GM18909 (cell line): ENCODE measurements around the gene GUCY2D.
A peak's percentile ranks its signal among the peaks of the same experiment; 100 is the strongest.
"Not testable (repeated sequence)": the region's sequence is repeated elsewhere in the genome, so short reads cannot be mapped to it uniquely, and the experiment has no call there.

ENCODE experiments used
- ATAC-seq: cut with Tn5 transposase; IDR thresholded peaks from one replicate; pipeline ENCODE4 v1.9.1; 2021; ENCODE audit warnings: mild to moderate bottlenecking; ENCODE audit not compliant: unreplicated experiment, poor library complexity

The GUCY2D gene

DNA sequence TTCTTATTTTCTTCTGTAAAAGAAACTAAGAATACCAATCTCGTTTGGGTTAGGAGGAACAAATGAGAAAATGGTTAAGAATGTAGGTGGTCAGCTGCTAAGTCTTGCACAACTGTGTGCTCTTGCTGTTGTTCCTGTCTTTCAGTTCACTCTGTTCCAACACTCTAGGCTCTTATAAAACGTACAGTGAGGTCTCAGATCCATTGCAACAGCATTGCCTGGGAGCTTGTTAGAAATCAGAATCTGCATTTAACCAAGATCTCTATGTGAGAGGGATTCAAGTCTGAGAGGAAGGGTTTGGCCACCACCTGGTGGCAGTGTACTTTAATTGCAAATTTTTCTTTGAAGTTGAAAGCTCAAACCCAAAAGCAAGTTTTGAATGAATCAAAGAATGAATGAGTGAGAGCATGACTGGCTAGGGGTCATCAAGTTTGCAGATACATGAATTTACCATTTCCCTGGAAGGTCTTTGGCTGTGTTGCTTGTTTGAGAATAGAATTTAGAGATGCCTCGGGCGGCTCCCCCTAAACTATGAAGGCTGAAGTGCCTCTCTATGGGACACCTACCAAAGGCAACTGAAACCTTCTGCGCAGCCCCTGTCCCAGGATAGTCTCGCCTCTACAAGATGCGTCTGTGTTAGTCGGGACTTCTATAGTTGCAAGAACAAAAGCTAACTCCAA lies 39.0 kb downstream of the GUCY2D start:
- no peak for ATAC-seq

DNA sequence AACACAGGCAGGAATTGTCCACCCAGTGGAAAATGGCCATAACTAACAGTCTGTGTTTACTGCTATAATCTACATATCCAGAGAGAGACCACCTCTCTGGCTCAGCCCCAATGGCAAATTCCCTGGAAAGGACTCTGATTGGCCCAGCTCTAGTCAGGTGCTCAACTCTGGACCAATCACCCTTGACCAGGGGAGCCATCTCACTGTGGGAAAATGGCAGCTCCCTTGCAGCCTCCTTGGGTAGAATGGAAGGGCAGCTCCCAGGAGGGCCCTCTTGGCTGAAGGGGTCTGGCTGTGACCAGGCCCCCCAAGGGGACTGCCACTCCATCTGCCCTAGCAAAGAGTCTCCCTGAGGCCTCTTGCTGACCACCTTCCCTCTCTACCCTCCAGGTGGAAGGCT lies 39.6 kb downstream of the GUCY2D start:
- ATAC-seq = no peak

DNA sequence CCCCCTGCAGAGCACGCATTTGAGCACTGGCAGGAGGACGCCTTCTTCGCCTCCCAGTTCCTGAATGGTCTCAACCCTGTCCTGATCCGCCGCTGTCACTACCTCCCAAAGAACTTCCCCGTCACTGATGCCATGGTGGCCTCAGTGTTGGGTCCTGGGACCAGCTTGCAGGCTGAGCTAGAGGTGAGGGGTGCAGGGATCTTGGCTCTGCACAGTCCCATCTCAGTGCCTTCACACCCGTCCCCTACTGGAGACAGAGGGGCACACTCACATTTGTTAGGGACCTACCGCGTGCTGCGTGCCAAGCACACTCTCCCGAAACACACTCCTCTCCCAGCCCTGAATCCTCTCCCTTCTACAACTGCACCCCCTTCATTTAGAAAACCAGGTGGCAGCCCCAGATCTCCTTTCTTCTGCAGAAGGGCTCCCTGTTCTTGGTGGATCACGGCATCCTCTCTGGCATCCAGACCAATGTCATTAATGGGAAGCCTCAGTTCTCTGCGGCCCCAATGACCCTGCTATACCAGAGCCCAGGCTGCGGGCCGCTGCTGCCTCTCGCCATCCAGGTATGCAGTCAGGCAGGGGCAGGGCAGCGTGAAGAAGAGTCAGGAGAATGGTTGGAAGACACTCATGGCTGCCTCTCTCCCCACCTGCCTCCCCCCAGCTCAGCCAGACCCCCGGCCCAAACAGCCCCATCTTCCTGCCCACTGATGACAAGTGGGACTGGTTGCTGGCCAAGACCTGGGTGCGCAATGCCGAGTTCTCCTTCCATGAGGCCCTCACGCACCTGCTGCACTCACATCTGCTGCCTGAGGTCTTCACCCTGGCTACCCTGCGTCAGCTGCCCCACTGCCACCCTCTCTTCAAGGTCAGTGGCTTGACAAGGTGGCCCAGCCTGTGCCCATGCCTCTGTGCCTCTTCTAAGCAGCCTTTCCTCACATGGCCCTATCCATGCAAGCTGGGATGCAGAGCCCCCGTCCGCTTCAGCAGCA lies 42.7 kb downstream of the GUCY2D start:
- no peak for ATAC-seq

DNA sequence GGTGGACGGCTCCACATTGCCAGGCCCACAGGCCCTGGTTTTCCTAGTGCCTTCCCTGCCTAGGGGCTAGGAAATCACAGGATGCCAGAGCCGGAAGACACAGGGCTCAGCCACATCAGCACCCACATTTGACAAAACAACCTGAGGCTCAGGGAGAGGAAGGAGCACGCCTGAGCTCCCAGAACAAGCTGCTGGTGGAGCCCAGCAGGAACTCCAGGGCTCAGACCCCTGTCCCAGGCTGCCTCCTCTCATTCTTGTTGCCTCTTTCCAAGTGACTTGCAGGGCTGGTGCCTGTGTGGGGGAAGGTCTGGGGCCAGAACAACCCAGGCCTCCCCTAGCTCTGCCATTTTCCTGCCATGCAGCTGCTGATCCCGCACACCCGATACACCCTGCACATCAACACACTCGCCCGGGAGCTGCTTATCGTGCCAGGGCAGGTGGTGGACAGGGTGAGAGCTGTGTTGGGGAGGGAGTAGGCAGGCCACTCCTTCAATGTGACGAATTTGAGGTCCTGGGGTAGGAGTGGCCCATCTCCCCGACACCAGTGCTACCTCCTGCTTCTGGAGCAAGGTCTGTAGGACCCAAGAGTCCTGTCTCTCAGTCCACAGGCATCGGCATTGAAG lies 44.0 kb downstream of the GUCY2D start:
- ATAC-seq = no peak

DNA sequence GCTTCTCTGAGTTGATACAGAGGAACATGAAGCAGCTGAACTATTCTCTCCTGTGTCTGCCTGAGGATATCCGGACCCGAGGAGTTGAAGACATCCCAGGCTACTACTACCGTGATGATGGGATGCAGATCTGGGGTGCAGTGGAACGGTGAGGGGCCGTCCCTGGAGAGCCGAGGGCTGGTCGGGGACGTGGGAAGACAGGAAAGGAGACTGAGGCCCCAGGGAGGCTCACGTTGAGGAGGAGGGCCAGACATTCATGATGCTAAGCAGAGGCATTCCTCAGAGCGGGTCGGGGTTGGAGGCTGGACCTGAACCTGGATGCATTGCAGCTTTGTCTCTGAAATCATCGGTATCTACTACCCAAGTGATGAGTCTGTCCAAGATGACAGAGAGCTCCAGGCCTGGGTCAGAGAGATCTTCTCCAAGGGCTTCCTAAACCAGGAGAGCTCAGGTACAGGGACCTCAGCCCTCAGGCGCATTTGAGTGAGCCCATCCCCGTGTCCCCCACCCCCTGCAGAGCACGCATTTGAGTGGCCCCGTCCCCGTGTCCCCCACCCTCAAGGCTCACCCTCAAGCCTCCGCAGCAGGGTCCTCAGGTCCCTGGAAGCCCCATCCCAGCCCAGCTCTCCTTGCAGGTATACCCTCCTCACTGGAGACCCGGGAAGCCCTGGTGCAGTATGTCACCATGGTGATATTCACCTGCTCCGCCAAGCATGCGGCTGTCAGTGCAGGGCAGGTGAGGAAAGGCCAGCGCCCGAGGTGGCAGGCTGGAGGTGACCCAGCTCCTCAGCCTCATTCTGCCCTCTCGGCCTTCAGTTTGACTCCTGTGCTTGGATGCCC lies 44.7 kb downstream of the GUCY2D start:
- ATAC-seq = no peak

DNA sequence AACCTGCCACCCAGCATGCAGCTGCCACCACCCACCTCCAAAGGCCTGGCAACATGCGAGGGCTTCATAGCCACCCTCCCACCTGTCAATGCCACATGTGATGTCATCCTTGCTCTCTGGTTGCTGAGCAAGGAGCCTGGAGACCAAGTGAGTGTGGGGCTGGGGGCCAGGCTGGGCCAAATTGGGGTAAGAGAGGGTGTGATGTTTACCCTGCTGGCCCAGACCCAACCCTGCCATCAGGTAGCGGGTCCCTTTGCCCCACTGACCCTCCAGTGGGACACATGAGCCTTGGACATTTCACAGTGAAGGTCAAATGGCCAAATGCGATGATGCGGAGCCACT lies 45.3 kb downstream of the GUCY2D start:
- no peak for ATAC-seq

DNA sequence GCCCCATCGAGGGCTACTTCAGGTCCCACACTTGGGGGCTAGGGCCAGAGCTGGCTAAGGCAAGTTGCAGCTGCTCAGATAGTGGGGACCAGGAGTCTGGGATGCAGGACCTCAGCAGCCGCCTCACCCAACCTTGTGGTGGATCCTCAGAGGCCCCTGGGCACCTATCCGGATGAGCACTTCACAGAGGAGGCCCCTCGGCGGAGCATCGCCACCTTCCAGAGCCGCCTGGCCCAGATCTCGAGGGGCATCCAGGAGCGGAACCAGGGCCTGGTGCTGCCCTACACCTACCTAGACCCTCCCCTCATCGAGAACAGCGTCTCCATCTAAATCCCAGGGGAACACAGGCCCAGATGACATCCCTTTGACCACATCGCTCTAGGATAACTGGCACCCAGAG lies 45.8 kb downstream of the GUCY2D start:
- ATAC-seq = no peak

DNA sequence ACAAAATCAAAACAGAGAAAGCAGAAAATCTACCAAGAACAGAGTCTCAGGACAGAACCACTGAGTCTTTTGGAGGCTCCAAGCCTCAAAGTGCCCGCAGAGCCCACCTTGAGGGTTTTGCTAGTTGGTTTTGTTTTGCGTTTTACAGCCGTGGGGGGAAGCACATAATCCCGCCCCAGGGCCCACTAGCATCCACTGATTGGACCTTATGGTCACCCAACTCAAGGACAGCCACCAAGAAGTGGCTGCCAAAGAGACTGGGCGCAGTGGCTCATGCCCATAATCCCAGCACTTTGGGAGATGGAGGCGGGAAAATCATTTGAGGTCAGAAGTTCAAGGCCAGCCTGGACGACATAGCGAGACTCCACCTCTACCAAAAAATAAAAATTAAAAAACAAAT lies 46.3 kb downstream of the GUCY2D start:
- no peak for ATAC-seq

DNA sequence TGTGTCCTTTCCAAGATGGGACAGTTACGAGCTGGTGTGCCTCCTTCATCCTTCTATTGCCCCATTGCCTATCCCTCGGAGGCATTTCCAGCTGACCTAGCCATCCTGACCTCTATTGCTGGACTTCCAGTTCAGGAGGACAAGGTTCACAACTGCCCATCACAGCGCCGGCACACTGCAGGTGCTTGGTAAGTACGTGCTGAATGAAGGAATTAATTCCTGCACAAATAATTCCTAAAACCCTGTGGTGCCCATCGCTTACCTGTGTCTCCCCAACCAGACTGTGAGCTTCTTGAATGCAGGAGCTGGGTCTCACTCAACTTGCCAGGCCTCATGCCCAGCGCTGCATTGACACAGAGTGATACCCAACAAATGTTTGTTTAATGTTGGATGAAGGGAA lies 49.4 kb downstream of the GUCY2D start:
- no peak for ATAC-seq

DNA sequence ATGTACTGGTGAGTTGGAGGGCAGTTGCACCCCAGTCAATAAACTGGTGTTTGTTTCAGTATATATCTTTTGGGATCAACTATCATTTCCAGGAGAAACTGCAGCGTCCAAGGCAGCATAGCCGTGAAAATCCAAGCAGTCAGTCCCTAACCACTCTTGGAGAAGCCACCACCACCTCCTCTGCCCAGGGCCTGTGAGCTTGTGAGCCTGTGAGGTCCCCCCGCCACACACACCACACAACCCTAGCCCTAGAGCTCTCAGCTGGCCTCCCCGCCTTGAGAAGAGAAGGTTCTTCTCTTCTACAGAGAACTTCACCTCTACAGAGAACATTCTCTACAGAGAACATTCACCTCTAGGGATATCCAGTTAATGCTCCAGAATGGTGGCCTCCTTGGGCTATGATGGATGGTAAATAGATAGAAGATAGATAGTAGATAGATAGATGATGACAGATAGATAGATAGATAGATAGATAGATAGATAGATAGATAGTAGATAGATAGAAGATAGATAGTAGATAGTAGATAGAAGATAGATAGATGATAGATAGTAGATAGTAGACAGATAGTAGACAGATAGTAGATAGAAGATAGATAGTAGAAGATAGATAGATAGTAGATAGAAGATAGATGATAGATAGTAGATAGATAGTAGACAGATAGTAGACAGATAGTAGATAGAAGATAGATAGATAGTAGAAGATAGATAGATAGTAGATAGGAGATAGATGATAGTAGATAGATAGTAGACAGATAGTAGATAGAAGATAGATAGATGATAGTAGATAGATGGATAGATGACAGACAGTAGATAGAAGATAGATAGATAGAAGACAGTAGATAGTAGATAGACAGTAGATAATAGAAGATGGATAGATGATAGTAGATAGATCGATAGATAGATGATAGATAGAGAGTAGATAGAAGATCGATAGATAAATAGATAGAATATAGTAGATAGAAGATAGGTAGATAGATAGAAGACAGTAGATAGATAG lies 50.1 kb downstream of the GUCY2D start:
- no peak for ATAC-seq

DNA sequence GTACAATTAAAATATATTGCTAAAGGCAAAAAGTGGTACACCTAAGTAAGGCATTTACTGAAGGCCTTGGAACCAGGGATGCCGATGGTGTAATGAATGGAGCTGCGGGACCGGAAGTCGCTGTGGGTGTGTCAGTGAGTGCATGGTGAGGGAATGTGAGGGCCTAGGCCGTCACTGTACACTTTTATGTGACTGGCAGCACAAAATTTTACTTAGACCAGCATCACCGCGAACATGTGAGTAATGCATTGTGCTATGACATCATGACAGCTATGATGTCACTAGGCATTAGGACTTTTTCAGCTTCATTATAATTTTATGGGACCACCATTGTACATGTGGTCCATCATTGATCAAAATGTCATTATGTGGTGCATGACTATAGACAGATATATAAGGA lies 51.2 kb downstream of the GUCY2D start:
- ATAC-seq = no peak

DNA sequence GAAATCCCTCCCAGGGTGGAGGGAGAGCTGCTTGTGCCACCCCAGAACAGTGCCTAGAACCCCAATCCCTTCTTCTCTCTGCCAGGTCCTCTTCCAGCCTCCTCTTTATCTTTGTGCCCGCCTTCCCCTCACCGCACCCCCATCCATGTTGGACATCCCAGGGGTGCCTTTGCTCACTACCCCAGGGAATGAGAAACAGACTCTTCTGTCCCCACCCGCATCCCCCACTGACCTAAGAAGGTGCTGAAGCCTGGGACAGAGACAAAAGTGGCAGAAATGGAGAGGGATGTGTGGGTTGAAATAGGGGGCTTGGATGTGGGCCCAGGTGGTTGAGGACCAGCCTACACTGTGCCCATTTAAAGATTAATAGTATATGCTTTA lies 53.4 kb downstream of the GUCY2D start:
- no peak for ATAC-seq

DNA sequence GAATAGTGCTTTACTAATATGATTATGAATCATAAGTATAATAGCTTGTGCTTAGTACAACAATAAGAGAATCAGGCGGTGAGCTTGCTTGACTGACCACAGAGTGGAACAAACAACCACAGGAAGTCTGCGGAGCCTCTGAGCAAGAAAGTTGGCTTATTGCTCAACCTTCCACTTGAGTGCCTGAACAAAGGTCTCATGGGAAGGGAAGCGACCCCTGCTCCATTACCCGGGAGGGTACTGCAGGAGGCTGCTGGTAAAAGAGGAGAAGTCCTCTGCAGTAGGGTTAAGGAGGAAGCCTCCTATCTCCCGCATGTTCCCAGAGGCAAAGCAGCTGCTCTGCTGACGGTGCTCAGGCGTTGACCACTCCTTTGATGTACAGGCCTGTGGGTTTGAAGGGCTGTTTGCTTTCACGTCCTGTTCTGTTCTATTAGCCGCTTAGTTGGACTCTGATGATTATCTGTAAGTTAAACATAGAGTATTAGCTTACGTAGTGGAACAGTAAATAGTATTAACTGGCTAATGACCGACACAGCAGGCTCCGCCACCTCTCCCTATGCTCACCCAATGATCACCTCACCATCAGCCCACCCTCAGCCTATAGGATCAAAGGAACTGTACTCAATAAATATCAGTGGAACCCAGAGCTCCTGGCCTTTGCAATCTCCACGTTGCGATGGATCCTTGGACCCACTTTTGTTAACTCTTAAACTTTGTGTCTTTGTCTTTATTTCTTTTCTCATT lies 54.0 kb downstream of the GUCY2D start:
- ATAC-seq = peak; percentile 69

DNA sequence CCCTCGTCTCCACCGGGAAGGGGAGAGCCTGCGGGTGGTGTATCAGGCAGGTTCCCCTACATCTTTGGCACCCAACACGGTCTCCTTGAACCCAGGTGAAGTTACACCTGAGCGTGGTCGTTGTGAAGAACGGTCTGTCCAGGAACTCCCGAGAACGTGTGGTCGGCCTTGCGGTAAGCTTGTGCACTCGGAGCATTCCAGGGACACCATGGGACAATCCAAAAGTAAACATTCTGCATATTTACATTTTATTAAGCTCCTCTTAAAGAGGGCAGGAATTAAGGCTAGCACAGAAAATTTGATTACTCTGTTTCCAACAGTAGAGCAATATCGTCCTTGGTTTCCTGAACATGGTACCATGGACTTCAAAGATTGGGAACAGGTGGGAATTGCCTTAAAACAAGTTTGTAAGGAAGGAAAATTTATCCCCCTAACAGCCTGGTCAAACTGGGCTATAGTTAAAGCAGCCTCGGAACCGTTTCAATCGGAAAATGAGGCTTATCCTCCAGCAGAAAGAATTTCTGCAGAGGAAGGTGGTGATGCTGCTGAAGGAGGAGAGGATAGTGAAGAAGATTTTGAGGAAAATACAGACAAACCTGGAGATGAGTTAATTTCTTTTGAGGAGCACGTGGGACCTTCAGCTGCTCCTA lies 54.7 kb downstream of the GUCY2D start:
- ATAC-seq = no peak

DNA sequence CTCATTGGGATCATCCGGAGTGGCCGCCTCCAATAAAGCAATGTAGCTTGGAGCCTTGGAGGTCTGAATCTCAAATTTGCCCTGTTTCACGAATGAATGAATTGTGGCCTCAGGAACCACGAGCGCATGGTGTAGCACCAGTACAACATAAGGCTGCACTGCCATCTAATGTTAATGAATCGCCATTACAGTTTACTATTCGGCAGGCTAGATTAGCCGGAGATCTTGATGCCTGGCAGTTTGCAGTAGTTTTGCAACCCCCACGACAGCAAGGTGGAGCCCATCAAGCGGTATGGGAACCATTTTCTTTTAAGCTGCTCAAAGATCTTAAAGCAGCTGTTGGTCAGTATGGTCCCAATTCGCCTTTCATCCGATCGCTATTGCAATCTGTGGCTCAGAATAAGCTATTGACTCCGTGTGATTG lies 55.3 kb downstream of the GUCY2D start:
- ATAC-seq = no peak

DNA sequence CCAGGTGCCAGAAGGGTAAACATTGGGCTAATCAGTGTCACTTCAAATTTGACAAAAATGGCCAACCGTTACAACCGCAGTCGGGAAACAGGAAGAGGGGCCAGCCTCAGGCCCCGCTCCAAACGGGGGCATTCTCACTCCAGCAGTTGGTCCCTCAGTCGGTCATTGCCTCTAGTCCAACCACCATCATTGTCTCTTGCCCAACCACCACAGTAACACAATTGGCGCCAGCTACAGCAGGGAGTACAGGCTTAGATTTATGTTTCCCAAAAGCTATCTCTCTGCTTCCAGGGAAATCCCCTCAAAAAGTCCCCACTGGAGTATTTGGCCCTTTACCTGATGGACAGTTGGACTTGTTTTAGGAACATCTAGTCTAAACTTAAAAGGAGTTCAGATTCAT lies 56.7 kb downstream of the GUCY2D start:
- no peak for ATAC-seq

DNA sequence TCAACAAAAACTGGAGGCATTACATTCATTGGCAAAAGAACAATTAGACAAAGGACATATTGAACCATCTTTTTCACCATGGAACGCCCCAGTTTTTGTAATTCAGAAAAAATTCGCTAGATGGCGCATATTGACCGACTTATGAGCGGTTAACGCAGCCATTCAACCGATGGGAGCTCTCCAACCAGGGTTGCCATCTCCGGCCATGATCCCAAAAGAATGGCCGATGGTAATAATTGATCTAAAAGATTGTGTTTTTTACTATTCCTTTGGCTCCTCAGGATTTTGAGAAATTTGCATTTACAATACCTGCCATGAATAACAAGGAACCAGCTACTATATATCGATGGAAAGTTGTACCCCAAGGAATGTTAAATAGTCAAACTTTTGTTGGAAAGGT lies 57.9 kb downstream of the GUCY2D start:
- ATAC-seq = no peak

DNA sequence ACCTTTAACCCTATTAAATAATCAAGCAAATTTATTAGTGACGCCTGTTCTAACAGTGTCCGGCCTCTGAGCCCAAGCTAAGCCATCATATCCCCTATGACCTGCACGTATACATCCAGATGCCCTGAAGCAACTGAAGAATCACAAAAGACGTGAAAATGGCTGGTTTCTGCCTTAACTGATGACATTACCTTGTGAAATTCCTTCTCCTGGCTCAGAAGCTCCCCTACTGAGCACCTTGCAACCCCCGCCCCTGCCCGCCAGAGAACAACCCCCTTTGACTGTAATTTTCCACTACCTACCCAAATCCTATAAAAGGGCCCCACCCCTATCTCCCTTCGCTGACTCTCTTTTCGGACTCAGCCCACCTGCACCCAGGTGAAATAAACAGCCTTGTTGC lies 59.4 kb downstream of the GUCY2D start:
- not testable (repeated sequence) for ATAC-seq
